K562 (cell line): ENCODE results near the gene CAPN2. TPM values are rescaled to one million over a fixed set of nuclear protein-coding genes. Genes with fewer than 3 reads are reported as not detected.
A peak's percentile ranks its signal among the peaks of the same experiment; 100 is the strongest.

ENCODE experiments used
- CUX1 ChIP-seq: fragments of 200-800 bp; sonication (Bioruptor generic); IDR thresholded peaks from 2 replicates; pipeline ENCODE4 v1.6.1; 2016; ENCODE audit warnings: missing genetic modification characterization, missing compliant biosample characterization
- ETV6 ChIP-seq, 3 experiments: fragments of 150-350 bp in 1 of 3; sonication (generic) in 1 of 3; formaldehyde crosslinking in 1 of 3; IDR thresholded peaks; 2 replicates each; pipeline versions ENCODE4 v1.6.1 to v1.8.0; 2014 to 2022; ENCODE audit warnings: borderline replicate concordance in 2 of 3, low read depth in 2 of 3, antibody characterized with exemption in 1 of 3, low read length in 1 of 3, mild to moderate bottlenecking in 1 of 3, missing genetic modification reagents in 1 of 3
- FOS ChIP-seq: IDR thresholded peaks from 3 replicates; pipeline ENCODE4 v1.6.1; 2011; ENCODE audit not compliant: insufficient read length; ENCODE audit errors: extremely low read depth
- HMG20B ChIP-seq: fragments of 250-450 bp; sonication (Bioruptor Pico); IDR thresholded peaks from 2 replicates; pipeline ENCODE4 v1.5.0; 2021; ENCODE audit warnings: mild to moderate bottlenecking
- HMGXB4 ChIP-seq: sonication (generic); formaldehyde crosslinking; IDR thresholded peaks from 2 replicates; pipeline ENCODE4 v1.8.1; 2023; ENCODE audit warnings: mild to moderate bottlenecking, missing genetic modification reagents
- KDM1A ChIP-seq, 2 experiments: fragments of 450-650 bp; IDR thresholded peaks; 2 replicates each; pipeline ENCODE4 v1.6.1; 2016; ENCODE audit warnings: mild to moderate bottlenecking in 2 of 2
- MCM7 ChIP-seq, 2 experiments: fragments of 450-650 bp; IDR thresholded peaks; 2 replicates each; pipeline ENCODE4 v1.6.1; 2016 to 2018
- NFXL1 ChIP-seq: fragments of 450-650 bp; formaldehyde crosslinking; IDR thresholded peaks from 2 replicates; pipeline ENCODE4 v1.4.0; 2021; ENCODE audit warnings: mild to moderate bottlenecking
- ZNF609 ChIP-seq: sonication (generic); formaldehyde crosslinking; IDR thresholded peaks from 2 replicates; pipeline ENCODE4 v1.8.1; 2023; ENCODE audit warnings: missing genetic modification reagents, mild to moderate bottlenecking, borderline replicate concordance
- polyA plus RNA-seq, 8 experiments: library from polyadenylated mRNA; depleted of rRNA in 4 of 8; stranded (reverse) in 5 of 8; unstranded in 3 of 8; fragments of >200 nt; fragmentation: Nextera tagmentation in 2 of 8; fragmentation: Illumina TruSeq in 1 of 8; extraction: Ambion mirVana in 2 of 8; extraction: Trizol in 1 of 8; gene quantifications; 2 replicates each; pipeline versions ENCODE4 v1.2.1 to v1.2.3, GENCODE V29; 2011 to 2014; ENCODE audit warnings: inconsistent platforms in 1 of 8, missing spikeins in 1 of 8
- total RNA-seq, 7 experiments: library from RNA; depleted of rRNA in 6 of 7; stranded (reverse); fragments of >200 nt in 6 of 7; fragmentation: Illumina TruSeq in 2 of 7; extraction: Trizol in 2 of 7; gene quantifications; 2 replicates each; pipeline versions ENCODE4 v1.2.1 to v1.2.3, GENCODE V29; 2011 to 2021; ENCODE audit warnings: low replicate concordance in 1 of 7

Gene CAPN2
- total and polyA plus RNA-seq, 9 of the 15 experiments (the other 6 are each of a cell fraction or from before 2014, with no cell fraction given): 24.6 to 157 (median 101) TPM

- TF ChIP-seq FOS (peak; percentile 45), MCM7 (IDR thresholded peaks at IDR 0.05) (no peak), ETV6 (IDR thresholded peaks at IDR 0.05; ENCODE audit: borderline replicate concordance in 1 of 2, low read depth in 2 of 2, low read length in 1 of 2) (no peak), ETV6 (CRISPR knock-in tag; IDR thresholded peaks at IDR 0.05; ENCODE audit: borderline replicate concordance) (no peak), ZNF609 (CRISPR knock-in tag) (no peak), NFXL1 (CRISPR knock-in tag) (no peak), HMG20B (no peak), CUX1 (CRISPR knock-in tag) (no peak), KDM1A (IDR thresholded peaks at IDR 0.05) (no peak), HMGXB4 (CRISPR knock-in tag) (no peak)
Measured at GRCh38 chr1:223776075-223776814, 63.9 kb downstream of the CAPN2 start (continued).
